ENCODE results near the gene USP34.
"Not testable (repeated sequence)": the region's sequence is repeated elsewhere in the genome, so short reads cannot be mapped to it uniquely, and the experiment has no call there.

Gene USP34

DNA sequence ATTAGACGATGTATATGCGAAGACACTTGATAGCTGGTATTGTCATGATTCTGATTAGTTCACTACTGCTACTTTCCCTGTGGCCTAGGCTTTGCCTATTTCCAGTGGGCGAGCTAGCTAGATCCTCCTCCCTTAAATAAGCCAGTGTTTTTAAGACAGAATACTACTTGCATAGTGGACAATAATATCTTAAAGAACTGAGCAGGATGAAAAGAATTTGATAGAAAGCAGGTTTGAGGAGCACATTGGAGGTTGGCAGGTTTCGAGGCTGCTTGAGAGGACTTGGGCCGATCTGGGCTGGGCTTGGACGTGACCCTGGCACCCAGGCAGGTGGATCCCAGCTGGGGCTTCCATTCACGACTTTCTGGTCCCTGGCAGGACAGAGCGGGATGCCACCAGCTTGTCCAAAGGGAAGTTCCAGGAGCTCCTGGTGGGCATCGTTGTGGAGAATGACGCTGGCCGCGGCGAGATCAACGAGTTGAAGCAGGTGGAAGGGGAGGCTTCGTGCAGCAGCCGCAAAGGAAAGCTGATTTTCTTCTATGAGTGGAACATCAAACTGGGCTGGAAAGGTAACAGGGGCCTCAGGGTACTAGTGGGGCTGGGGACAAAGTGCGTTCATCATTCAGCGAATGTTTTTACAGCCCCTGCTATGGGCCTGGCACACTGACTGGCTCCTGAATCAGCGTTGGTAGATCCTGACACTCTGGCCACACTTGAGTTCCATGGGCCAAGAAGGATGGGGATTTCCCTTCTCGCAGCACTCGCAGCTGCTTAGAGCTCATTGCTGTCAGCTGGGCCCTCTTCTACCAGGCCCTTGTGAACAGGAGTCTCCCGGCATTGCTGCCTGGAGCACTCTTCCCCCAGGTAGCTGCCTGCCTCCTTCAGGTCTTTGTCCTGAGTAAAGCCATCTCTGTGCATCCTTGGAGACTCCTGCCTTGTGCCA lies 292.0 kb downstream of the USP34 start:
- Mint-ChIP-seq H3K27ac (peak overlapping the region; percentile 90), H3K36me3 (peaks cover 11% of the 10 kb centered on the region), H3K9me3 (ENCODE audit: low read depth) (no peaks in the 10 kb centered on the region)

DNA sequence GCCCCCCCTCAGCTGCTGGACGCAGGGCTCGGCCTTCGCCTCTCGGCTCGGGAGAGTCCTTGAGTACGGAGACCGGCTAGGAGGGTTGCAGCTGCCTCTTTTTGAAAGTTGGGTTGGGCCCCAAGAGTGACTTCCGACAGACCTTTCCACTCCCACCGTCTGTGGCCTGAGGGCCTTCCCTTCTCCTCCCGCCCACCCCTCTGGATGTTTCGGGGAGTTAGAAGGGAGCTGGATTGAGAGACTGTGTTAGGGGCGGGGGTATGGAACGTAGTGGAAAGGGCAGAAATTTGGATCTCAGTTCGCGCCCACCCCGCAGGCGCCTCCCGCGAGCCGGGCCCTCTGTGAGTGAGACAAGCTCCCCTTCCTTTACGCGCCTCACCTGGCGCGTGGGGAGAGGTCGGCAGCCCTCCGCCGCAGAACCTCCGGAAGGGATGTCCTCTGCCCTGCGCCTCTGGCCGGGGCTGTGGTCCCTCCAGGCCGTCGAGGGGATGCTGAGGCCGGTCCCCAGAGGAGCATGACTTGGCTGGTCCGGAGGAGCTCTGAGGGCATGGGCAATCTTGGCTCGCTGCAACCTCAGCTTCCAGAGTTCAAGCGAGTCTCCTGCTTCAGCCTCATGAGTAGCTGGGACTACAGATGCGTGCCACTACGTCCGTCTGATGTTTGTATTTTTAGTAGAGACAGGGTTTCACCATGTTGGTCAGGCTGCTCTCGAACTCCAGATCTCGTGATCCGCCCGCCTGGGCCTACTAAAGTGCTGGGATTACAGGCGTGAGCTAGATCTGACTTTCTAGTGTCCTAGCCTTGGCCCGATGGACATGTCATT lies 292.9 kb downstream of the USP34 start:
- Mint-ChIP-seq H3K27ac (peak overlapping the region; percentile 90), H3K4me1 (ENCODE audit: low read depth) (peaks cover 58% of the 10 kb centered on the region), H3K27me3 (no peaks in the 10 kb centered on the region), H3K9me3 (ENCODE audit: low read depth) (no peaks in the 10 kb centered on the region), H3K36me3 (peaks cover 3% of the 10 kb centered on the region), H3K4me3 (peak overlapping the region; percentile 88)

More for the DNA sequence above, 292.0 kb downstream of the USP34 start:
- peak overlapping the region; percentile 88 for H3K4me3 Mint-ChIP-seq
- H3K27me3 Mint-ChIP-seq: no peaks in the 10 kb centered on the region
- H3K4me1 Mint-ChIP-seq (ENCODE audit: low read depth): peaks cover 68% of the 10 kb centered on the region

DNA sequence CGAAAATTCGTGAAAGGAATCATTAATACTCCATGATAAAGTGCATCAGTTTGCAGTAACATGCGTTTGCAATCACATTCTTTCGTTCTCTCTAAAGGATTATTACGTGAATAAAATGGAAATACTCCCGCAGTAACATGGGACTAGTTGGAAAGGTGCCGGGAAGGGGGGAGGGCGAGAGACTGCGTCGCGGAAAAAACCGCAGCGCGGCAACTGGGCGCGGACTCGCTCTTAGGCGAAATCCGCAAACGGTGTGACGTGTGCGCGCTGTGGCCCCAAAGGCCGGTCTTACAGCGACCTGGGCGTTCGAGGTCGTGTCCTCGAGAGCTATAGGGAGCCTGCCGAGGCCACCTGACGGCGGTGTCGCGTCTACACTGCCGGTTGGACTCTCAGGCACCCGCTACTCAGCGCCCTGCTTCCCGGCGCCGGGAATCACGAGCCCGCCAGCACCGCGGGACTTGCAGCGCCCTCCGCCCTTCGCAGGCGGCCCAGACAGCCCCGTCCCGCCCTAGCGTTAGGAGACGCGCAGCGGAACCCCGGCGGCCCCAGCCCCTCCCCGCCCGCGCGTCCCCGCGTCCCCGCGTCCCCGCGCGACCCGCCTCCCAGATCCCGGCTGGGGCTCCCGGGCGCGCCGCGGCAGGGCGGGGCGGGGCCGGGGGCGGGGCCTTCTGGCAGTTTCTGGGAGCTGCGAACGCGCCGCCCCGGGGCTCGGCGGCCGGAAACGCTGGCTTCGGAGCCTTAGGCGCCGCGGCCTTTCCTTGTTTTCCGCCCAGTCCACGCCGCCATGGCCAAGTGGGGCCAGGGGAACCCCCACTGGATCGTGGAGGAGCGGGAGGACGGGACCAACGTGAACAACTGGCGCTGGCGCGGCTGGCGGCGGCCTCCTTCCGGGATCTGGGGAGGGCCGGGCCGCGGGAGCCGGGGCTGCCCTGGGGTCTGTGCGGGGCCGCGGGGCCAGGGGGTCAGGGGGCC lies 293.8 kb downstream of the USP34 start:
- H3K4me1 Mint-ChIP-seq (ENCODE audit: low read depth): peaks cover 52% of the 10 kb centered on the region
- H3K27ac Mint-ChIP-seq: peak overlapping the region; percentile 83

DNA sequence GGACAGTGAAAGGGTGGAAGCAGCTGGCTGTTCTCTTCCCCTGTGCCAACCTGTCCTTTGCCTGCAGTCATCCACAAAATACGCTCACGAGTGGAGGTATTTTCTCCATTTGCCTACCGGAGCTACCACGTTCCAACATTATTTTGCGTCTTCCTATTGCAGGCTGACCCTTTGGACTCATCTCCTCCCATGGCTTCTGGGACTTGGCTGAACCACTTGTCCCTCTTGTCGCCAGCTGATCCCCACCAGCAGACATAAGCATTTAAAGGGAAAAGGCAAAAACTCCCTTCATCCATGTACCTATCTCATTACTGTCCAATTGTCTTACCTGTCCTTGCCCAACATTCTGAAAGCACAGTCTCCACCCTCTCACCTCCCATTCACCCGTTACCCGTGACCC lies 295.9 kb downstream of the USP34 start:
- no peaks in the 10 kb centered on the region for H3K9me3 Mint-ChIP-seq (ENCODE audit: low read depth)
- no peak overlapping the region for H3K27ac Mint-ChIP-seq
- H3K27me3 Mint-ChIP-seq: no peaks in the 10 kb centered on the region
- H3K36me3 Mint-ChIP-seq: no peaks in the 10 kb centered on the region
- peaks cover 33% of the 10 kb centered on the region for H3K4me1 Mint-ChIP-seq (ENCODE audit: low read depth)
- H3K4me3 Mint-ChIP-seq: peak overlapping the region; percentile 58

More for the DNA sequence above, 293.8 kb downstream of the USP34 start:
- Mint-ChIP-seq H3K36me3 (no peaks in the 10 kb centered on the region), H3K9me3 (ENCODE audit: low read depth) (no peaks in the 10 kb centered on the region), H3K27me3 (no peaks in the 10 kb centered on the region), H3K4me3 (peak overlapping the region; percentile 93)

DNA sequence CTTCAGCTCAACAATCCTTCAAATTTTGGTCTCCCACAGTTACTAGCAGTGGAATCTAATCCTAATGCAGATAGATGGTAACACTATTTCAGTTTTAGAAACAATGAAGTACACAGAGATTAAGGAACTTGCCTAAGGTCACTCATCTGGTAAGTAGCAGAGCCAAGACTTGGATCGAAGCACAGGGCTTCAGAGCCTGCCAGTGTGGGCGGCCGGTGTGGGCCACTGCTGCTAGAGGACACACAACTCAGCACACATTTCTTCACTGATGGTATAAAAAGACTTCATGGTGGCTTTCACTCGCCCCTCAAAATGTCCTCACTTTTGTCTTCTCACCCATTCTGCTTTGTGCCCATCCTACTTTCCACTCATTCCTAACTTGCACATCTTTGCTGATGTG lies 297.8 kb downstream of the USP34 start:
- no peaks in the 10 kb centered on the region for H3K9me3 Mint-ChIP-seq (ENCODE audit: low read depth)
- peaks cover 14% of the 10 kb centered on the region for H3K4me1 Mint-ChIP-seq (ENCODE audit: low read depth)
- no peak overlapping the region for H3K4me3 Mint-ChIP-seq
- H3K27me3 Mint-ChIP-seq: no peaks in the 10 kb centered on the region
- H3K27ac Mint-ChIP-seq: no peak overlapping the region
- H3K36me3 Mint-ChIP-seq: peaks cover 2% of the 10 kb centered on the region

DNA sequence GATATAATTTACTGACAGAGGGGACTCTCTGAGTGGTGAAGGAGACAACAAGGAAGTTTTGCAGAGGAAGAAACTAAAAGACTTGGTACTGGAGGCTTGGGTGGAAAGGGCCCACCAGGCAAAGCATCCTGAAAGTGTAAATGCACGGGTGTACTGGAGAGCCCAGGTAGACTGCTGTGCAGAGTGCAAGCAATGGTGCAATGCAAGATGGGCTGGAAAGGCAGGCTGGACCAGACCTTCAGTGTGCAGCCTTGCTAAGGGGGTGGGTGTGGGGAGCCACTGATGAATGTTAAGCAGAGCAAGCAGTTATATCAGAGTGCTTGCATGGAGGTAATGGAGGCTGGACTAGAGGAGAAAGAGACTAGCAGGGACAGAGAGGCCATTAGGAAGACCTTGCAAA lies 298.2 kb downstream of the USP34 start:
- no peak overlapping the region for H3K4me3 Mint-ChIP-seq
- no peak overlapping the region for H3K27ac Mint-ChIP-seq

DNA sequence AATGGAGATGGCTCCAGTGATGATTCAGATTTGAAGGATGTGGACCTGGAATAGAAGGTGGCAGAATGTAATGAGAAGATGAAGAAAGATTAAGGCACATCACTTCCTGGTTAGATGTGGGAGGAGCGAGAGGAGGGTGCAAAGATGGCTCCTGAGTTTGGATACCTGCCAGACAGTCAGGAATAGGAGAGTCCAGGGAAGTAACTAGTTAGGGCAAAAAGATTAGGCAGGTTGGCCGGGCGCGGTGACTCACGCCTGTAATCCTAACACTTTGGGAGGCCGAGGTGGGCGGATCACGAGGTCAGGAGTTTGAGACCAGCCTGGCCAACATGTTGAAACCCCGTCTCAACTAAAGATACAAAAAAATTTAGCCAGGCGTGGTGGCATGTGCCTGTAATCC lies 303.3 kb downstream of the USP34 start:
- Mint-ChIP-seq H3K4me3 (no peak overlapping the region), H3K9me3 (ENCODE audit: low read depth) (no peaks in the 10 kb centered on the region), H3K4me1 (ENCODE audit: low read depth) (no peaks in the 10 kb centered on the region), H3K27me3 (no peaks in the 10 kb centered on the region), H3K36me3 (peaks cover 21% of the 10 kb centered on the region), H3K27ac (no peak overlapping the region)

More for the DNA sequence above, 298.2 kb downstream of the USP34 start:
- Mint-ChIP-seq H3K4me1 (ENCODE audit: low read depth) (peaks cover 13% of the 10 kb centered on the region), H3K27me3 (no peaks in the 10 kb centered on the region), H3K9me3 (ENCODE audit: low read depth) (no peaks in the 10 kb centered on the region), H3K36me3 (peaks cover 2% of the 10 kb centered on the region)

DNA sequence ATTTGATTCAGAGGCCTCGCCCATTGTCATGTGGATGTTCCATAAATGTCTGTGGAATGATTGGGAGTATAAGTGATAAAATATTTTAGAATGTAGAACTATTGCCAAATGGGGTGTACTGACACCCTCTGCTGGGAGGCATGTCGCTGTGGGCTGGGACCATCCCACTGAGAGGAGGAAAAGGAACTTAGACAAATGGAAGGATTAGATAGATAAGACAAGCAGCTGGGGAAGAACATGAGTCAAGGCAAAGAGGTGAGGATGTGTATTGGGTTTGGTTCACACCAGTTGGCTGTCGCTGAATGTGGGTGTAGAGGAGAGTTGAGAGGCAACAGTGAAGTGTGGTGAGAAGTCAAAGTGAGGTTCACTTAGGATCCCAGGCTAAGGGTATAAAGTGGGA lies 304.9 kb downstream of the USP34 start:
- Mint-ChIP-seq H3K9me3 (ENCODE audit: low read depth) (no peaks in the 10 kb centered on the region), H3K4me3 (no peak overlapping the region), H3K27me3 (no peaks in the 10 kb centered on the region), H3K36me3 (peaks cover 23% of the 10 kb centered on the region), H3K27ac (no peak overlapping the region), H3K4me1 (ENCODE audit: low read depth) (no peaks in the 10 kb centered on the region)

DNA sequence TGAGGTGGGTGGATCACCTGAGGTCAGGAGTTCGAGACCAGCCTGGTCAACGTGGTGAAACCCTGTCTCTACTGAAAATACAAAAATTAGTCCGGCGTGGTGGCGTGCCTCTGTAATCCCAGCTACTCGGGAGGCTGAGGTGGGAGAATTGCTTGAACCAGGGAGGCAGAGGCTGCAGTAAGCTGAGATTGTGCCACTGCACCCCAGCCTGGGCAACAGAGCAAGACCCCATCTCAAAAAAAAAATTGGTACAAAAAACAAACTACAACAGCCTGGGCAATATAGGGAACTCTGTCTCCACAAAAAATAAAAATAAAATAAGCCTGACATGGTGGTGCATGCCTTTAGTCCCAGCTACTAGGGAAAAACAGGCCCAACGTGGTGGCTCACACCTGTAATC lies 305.8 kb downstream of the USP34 start:
- not testable (repeated sequence) for H3K9me3 Mint-ChIP-seq (ENCODE audit: low read depth); H3K4me1 Mint-ChIP-seq (ENCODE audit: low read depth); H3K27me3 Mint-ChIP-seq; H3K4me3 Mint-ChIP-seq; H3K27ac Mint-ChIP-seq
- peaks cover 24% of the 10 kb centered on the region for H3K36me3 Mint-ChIP-seq

DNA sequence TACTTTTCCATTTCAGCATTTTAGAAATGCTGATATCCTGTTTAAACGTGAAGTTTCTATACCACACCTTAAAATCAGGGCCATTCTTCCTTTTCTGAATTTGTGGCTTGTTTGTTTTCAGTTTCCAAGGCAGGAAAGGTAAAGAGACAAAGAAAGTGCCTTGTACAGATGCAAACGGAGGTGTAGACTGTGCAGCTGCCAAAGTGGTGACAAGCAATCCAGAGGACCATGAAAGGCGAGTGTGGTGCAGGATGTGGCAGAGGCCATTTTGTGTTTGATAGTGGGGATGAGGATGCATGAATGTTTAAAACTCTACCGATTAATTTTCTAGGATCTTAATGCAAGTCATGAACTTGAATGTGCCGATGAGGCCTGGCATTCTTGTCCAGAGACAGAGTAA lies 308.2 kb downstream of the USP34 start:
- peaks cover 5% of the 10 kb centered on the region for H3K9me3 Mint-ChIP-seq (ENCODE audit: low read depth)
- no peaks in the 10 kb centered on the region for H3K27me3 Mint-ChIP-seq
- H3K36me3 Mint-ChIP-seq: peaks cover 32% of the 10 kb centered on the region

DNA sequence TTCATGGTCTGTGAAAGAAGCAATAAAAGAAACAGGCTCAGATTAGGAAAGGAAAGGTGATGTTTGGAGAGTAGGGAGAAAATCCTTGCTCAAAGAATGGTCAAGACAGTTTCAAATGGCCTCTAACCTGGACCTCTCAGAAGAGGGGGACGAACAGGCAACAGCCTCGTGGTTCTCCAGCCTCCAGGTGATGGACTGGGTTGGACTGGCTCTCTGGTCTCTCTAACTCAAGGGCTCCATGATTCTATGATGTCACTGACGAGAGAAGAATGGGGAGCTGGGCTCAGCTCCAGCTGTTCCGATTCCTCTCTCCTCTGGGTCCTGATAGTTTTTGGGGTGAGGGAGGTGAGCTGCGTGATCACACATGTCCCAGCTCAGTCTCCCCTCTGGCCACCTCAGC lies 309.0 kb downstream of the USP34 start, which contains the start of gene C2orf74:
TSS of gene C2orf74 (plus strand) at position 301 of the 400 bp plus-strand sequence. CDS start 327 bp downstream, outside the sequence.
- peaks cover 5% of the 10 kb centered on the region for H3K9me3 Mint-ChIP-seq (ENCODE audit: low read depth)
- no peak within 1 kb of the TSS for H3K27ac Mint-ChIP-seq
- H3K4me3 Mint-ChIP-seq: no peak within 1 kb of the TSS
- H3K36me3 Mint-ChIP-seq: peaks cover 36% of the 10 kb centered on the region
- H3K27me3 Mint-ChIP-seq: no peaks in the 10 kb centered on the region
- no peaks in the 10 kb centered on the region for H3K4me1 Mint-ChIP-seq (ENCODE audit: low read depth)

More for the DNA sequence above, 308.2 kb downstream of the USP34 start:
- H3K4me3 Mint-ChIP-seq: no peak overlapping the region
- no peaks in the 10 kb centered on the region for H3K4me1 Mint-ChIP-seq (ENCODE audit: low read depth)
- no peak overlapping the region for H3K27ac Mint-ChIP-seq

DNA sequence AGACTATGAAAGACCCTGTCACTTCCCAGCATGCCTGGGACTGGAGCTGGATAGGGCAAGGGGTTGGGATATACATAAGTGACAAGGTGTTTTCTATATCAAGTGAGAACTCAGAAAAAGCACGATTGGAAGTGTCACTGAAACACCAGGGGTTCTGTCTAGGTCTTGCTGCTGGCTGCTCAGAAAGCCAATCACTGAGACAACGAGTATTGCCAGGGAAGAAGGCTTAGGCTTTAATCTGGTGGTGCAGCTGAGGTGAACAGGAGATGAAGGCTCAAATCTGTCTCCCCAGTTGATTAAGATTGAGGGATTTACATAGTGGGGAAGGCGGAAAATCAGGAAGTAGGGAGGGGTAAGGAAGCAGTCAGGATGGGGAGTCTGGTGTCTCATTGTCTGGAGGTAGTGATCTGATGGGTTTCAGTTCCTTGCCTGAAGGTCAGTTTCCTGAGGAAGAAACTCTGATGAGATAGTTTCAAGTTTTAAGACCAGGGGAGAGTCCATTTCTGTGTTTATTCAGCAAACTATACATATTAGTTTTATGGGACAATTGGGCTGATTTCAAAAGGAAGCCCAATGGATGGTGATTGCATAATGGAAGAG lies 312.4 kb downstream of the USP34 start:
- Mint-ChIP-seq H3K9me3 (ENCODE audit: low read depth) (peaks cover 5% of the 10 kb centered on the region), H3K36me3 (peaks cover 25% of the 10 kb centered on the region), H3K27me3 (no peaks in the 10 kb centered on the region), H3K4me3 (no peak overlapping the region), H3K4me1 (ENCODE audit: low read depth) (no peaks in the 10 kb centered on the region), H3K27ac (no peak overlapping the region)

DNA sequence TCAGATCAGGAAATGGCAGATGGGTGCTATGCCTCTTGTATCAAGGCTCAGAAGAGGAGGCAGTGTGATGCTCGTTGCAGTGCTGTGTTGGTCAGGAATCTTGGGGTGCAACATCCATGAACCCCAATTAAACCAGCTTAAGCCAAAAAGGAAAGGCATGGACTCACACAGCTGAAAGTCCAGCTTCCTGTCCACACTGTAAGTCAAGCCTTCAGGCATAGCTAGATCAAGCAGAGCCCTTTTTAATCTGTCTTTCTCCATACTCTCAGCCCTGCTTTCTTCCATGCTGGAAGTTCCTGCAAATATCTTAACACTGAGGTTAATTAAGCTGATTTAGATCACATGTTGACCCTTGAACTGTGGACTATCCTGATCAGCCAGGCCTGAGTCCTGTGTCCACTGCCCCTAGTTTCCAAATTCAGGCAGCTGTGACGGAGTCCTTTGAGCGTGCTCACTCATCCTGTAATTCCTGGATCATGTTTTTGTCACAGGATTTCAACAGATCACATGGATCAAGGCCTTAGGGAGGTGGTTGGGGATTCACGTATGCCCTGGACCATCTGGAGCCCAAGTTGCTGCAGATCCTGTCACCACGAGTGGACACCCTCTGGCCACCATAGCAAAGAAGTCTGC lies 313.4 kb downstream of the USP34 start:
- Mint-ChIP-seq H3K27ac (no peak overlapping the region), H3K9me3 (ENCODE audit: low read depth) (peaks cover 5% of the 10 kb centered on the region), H3K4me3 (no peak overlapping the region), H3K27me3 (no peaks in the 10 kb centered on the region), H3K36me3 (peaks cover 21% of the 10 kb centered on the region), H3K4me1 (ENCODE audit: low read depth) (no peaks in the 10 kb centered on the region)

Measured in activated naive CD8-positive, alpha-beta T cell (primary cell).